GM20000 (cell line): Measurements from ENCODE around the gene LRMDA.

Experiments used
- DNase-seq: peaks from one replicate; pipeline ENCODE4 v3.0.0; 2012; ENCODE audit warnings: low spot score
- TF ChIP-seq, protein P1 (sequence below): IDR thresholded peaks from 2 replicates; pipeline ENCODE4 v1.5.1; 2012; ENCODE audit warnings: mild to moderate bottlenecking, control low read depth; ENCODE audit errors: extremely low read depth, missing control alignments

Gene LRMDA

GRCh38 chr10:76543655-76544054 is 1112.2 kb downstream of the LRMDA start:
- no peak for DNase-seq

GRCh38 chr10:76544789-76545188 is 1113.4 kb downstream of the LRMDA start:
- DNase-seq = no peak
- TF ChIP-seq, protein P1, sequence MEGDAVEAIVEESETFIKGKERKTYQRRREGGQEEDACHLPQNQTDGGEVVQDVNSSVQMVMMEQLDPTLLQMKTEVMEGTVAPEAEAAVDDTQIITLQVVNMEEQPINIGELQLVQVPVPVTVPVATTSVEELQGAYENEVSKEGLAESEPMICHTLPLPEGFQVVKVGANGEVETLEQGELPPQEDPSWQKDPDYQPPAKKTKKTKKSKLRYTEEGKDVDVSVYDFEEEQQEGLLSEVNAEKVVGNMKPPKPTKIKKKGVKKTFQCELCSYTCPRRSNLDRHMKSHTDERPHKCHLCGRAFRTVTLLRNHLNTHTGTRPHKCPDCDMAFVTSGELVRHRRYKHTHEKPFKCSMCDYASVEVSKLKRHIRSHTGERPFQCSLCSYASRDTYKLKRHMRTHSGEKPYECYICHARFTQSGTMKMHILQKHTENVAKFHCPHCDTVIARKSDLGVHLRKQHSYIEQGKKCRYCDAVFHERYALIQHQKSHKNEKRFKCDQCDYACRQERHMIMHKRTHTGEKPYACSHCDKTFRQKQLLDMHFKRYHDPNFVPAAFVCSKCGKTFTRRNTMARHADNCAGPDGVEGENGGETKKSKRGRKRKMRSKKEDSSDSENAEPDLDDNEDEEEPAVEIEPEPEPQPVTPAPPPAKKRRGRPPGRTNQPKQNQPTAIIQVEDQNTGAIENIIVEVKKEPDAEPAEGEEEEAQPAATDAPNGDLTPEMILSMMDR = no peak

More at GRCh38 chr10:76543655-76544054, 1112.2 kb downstream of the LRMDA start:
- TF ChIP-seq, protein P1 = no peak

DNA sequence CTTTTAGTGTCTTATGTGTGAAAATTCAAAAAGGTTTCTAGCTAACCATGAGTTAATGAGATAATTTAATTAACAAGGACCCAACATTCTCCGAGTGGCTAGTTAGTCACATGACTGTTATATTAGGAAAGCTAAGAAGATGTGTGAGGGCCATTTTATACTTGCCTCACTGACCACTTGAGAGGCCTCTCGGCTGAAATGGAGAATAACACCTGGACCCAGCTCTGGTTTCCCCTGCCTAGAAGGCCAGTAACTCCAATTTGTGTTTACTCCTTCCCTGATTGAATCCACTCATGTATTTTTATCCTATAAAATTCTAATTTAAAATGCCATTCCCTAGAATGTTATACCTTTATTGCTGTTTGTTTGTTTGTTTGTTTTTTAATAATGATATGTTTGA is 1115.0 kb downstream of the LRMDA start:
- DNase-seq = no peak
- TF ChIP-seq, protein P1 = no peak

- TF ChIP-seq, protein P1 = peak; percentile 40
- DNase-seq = peak; percentile 45
Observed at GRCh38 chr10:76547352-76547972, 1116.0 kb downstream of the LRMDA start.

GRCh38 chr10:76548716-76549115 is 1117.3 kb downstream of the LRMDA start:
- DNase-seq = no peak

DNA sequence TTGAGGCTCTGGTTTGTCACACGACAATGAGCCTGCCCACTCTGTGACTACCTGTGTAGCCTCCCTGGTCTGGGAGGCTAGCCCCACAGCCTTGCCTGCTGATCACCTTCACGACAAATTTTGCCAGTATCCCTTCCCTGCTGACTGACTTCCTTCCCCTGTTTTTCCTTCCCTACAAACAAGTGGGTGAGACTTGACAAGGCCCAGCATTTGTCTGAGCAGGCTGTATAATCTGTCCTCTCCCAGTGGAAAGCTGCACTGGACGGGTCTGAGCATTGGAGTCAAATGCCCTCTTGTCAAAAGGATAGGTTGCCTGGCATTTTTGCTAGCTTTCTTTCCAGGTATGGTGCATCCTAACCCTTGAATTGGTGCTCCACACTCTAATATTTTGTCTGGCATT is 1117.7 kb downstream of the LRMDA start:
- TF ChIP-seq, protein P1 = no peak
- DNase-seq = no peak

More at GRCh38 chr10:76548716-76549115, 1117.3 kb downstream of the LRMDA start:
- TF ChIP-seq, protein P1 = no peak

GRCh38 chr10:76550806-76551205 is 1119.4 kb downstream of the LRMDA start:
- TF ChIP-seq, protein P1 = no peak
- no peak for DNase-seq
